Liver (tissue), 3 donors: ENCODE results near the gene SNN.

Experiments
- JUND ChIP-seq, 2 donors: IDR thresholded peaks; 2 replicates each; pipeline ENCODE4 v1.6.1; 2016; ENCODE audit warnings: antibody characterized with exemption in 2 of 2
- MAX ChIP-seq: IDR thresholded peaks from 2 replicates; pipeline ENCODE4 v1.6.1; 2016; ENCODE audit warnings: antibody characterized with exemption
- RAD21 ChIP-seq, 2 donors: IDR thresholded peaks; 2 replicates each; pipeline ENCODE4 v1.6.1; 2016; ENCODE audit warnings: antibody characterized with exemption in 2 of 2, mild to moderate bottlenecking in 2 of 2
- SP1 ChIP-seq: IDR thresholded peaks from 2 replicates; pipeline ENCODE4 v1.6.1; 2018; ENCODE audit warnings: antibody characterized with exemption, mild to moderate bottlenecking
- TAF1 ChIP-seq: conservative IDR thresholded peaks from 2 replicates; pipeline ENCODE4 v1.6.1; 2016; ENCODE audit warnings: antibody characterized with exemption, mild to moderate bottlenecking
- YY1 ChIP-seq: IDR thresholded peaks from 2 replicates; pipeline ENCODE4 v1.6.1; 2016; ENCODE audit warnings: antibody characterized with exemption, mild to moderate bottlenecking
- TF ChIP-seq, protein P1 (sequence below): fragments of 150-350 bp; IDR thresholded peaks from 2 replicates; pipeline ENCODE4 v1.5.1; 2017; ENCODE audit warnings: improper control_type of control experiment, low read depth, low read length; ENCODE audit not compliant: missing input control
- TF ChIP-seq, protein P2 (sequence below): IDR thresholded peaks from 2 replicates; pipeline ENCODE4 v1.6.1; 2016; ENCODE audit warnings: antibody characterized with exemption, mild to moderate bottlenecking
- TF ChIP-seq, protein P3 (sequence below): IDR thresholded peaks from 2 replicates; pipeline ENCODE4 v1.6.1; 2016; ENCODE audit warnings: antibody characterized with exemption
- donor health status: healthy.
- donor health status: healthy.

DNA sequence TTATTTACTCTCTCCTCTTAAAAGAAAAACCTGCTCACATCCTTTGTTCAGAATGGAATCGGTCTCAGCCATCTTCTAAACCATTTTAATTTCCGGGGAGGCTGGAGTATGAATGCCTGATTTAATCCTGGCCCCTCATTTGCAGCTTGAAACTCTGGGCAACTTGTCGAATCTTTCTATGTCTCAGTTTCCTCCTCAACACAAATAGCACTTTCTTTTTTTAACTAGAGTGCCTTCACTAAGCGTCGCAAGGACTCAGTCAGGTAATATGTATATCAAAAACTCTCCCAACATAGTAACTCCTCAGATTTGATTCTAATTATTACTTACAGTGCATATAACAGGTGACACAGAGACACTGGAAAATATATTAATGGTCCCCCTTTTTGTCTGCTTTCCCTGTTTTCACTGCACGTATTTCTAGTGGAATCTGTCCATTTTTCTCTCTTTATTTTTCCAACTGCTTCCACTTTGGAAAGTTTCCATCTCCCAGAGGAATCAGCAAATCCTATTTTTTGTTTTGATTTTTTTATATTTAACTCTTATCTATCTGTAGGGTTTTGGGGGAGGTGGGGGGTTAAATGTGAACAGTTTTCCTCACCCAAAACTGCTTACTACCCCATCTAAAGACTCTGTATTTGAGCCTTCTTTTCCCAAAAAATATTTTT lies 18.6 kb downstream of the SNN start:
- TF ChIP-seq, protein P1, sequence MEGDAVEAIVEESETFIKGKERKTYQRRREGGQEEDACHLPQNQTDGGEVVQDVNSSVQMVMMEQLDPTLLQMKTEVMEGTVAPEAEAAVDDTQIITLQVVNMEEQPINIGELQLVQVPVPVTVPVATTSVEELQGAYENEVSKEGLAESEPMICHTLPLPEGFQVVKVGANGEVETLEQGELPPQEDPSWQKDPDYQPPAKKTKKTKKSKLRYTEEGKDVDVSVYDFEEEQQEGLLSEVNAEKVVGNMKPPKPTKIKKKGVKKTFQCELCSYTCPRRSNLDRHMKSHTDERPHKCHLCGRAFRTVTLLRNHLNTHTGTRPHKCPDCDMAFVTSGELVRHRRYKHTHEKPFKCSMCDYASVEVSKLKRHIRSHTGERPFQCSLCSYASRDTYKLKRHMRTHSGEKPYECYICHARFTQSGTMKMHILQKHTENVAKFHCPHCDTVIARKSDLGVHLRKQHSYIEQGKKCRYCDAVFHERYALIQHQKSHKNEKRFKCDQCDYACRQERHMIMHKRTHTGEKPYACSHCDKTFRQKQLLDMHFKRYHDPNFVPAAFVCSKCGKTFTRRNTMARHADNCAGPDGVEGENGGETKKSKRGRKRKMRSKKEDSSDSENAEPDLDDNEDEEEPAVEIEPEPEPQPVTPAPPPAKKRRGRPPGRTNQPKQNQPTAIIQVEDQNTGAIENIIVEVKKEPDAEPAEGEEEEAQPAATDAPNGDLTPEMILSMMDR = no peak
- no peak for TF ChIP-seq SP1
- no peak for TF ChIP-seq RAD21 (IDR thresholded peaks at IDR 0.05)
- no peak for TF ChIP-seq JUND (IDR thresholded peaks at IDR 0.05)
- TF ChIP-seq YY1 = no peak
- TF ChIP-seq, protein P2, sequence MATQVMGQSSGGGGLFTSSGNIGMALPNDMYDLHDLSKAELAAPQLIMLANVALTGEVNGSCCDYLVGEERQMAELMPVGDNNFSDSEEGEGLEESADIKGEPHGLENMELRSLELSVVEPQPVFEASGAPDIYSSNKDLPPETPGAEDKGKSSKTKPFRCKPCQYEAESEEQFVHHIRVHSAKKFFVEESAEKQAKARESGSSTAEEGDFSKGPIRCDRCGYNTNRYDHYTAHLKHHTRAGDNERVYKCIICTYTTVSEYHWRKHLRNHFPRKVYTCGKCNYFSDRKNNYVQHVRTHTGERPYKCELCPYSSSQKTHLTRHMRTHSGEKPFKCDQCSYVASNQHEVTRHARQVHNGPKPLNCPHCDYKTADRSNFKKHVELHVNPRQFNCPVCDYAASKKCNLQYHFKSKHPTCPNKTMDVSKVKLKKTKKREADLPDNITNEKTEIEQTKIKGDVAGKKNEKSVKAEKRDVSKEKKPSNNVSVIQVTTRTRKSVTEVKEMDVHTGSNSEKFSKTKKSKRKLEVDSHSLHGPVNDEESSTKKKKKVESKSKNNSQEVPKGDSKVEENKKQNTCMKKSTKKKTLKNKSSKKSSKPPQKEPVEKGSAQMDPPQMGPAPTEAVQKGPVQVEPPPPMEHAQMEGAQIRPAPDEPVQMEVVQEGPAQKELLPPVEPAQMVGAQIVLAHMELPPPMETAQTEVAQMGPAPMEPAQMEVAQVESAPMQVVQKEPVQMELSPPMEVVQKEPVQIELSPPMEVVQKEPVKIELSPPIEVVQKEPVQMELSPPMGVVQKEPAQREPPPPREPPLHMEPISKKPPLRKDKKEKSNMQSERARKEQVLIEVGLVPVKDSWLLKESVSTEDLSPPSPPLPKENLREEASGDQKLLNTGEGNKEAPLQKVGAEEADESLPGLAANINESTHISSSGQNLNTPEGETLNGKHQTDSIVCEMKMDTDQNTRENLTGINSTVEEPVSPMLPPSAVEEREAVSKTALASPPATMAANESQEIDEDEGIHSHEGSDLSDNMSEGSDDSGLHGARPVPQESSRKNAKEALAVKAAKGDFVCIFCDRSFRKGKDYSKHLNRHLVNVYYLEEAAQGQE = no peak
- no peak for TF ChIP-seq TAF1
- TF ChIP-seq, protein P3, sequence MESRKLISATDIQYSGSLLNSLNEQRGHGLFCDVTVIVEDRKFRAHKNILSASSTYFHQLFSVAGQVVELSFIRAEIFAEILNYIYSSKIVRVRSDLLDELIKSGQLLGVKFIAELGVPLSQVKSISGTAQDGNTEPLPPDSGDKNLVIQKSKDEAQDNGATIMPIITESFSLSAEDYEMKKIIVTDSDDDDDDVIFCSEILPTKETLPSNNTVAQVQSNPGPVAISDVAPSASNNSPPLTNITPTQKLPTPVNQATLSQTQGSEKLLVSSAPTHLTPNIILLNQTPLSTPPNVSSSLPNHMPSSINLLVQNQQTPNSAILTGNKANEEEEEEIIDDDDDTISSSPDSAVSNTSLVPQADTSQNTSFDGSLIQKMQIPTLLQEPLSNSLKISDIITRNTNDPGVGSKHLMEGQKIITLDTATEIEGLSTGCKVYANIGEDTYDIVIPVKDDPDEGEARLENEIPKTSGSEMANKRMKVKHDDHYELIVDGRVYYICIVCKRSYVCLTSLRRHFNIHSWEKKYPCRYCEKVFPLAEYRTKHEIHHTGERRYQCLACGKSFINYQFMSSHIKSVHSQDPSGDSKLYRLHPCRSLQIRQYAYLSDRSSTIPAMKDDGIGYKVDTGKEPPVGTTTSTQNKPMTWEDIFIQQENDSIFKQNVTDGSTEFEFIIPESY = no peak
- TF ChIP-seq MAX = no peak
